Left lobe of liver (tissue), 2 donors: Measurements from ENCODE around the gene MUC13. TPM values are rescaled to one million over a fixed set of nuclear protein-coding genes. Genes with fewer than 3 reads are reported as not detected.

Experiments used
- ATAC-seq: fragments of 200-7000 bp; cut with Tn5 transposase; one replicate; pipeline ENCODE4 v1.9.1; 2020; ENCODE audit warnings: mild to moderate bottlenecking, moderate library complexity
- DNase-seq: peaks from one replicate; pipeline ENCODE4 v3.0.0-alpha.2; 2020; ENCODE audit warnings: low spot score
- total RNA-seq: library from RNA; stranded (reverse); gene quantifications from one replicate; pipeline ENCODE4 v1.2.1, GENCODE V29; 2021
- donor health status: DM: no; HTN: no; CAD: no; lungs with moderate emphysema.
- donor health status: DM: no; HTN: yes; CAD: no.

MUC13 gene
- total RNA-seq, 1 donor from 2014 or later = 0.50 TPM

- DNase-seq (no peak), ATAC-seq (no peak)
Measured at GRCh38 chr3:124951511-124952281, 17.1 kb upstream of the MUC13 start.

- ATAC-seq (no peak), DNase-seq (no peak)
Measured at GRCh38 chr3:124950026-124950425, 15.5 kb upstream of the MUC13 start.

GRCh38 chr3:124942613-124943012, 8.1 kb upstream of the MUC13 start:
- ATAC-seq = no peak
- DNase-seq = no peak

GRCh38 chr3:124941771-124942170, 7.2 kb upstream of the MUC13 start:
- no peak for ATAC-seq
- no peak for DNase-seq

- DNase-seq (no peak), ATAC-seq (no peak)
Measured at GRCh38 chr3:124939661-124940060, 5.1 kb upstream of the MUC13 start.

- ATAC-seq = no peak
- no peak for DNase-seq
Measured at GRCh38 chr3:124938896-124939295, 4.3 kb upstream of the MUC13 start.

- DNase-seq (no peak), ATAC-seq (no peak)
Measured at GRCh38 chr3:124937049-124937448, 2.5 kb upstream of the MUC13 start.

GRCh38 chr3:124935794-124936542, 1.4 kb upstream of the MUC13 start:
- ATAC-seq = no peak
- no peak for DNase-seq

- no peak for DNase-seq
- no peak for ATAC-seq
Measured at GRCh38 chr3:124935264-124935663, 713 bp upstream of the MUC13 start.

GRCh38 chr3:124928333-124929202, 6.0 kb downstream of the MUC13 start:
- DNase-seq = peak; percentile 62

GRCh38 chr3:124927574-124928045, 6.9 kb downstream of the MUC13 start:
- DNase-seq (no peak), ATAC-seq (no peak)

More at GRCh38 chr3:124928333-124929202, 6.0 kb downstream of the MUC13 start:
- peak; percentile 92 for ATAC-seq

- no peak for ATAC-seq
Measured at GRCh38 chr3:124926426-124927101, 8.0 kb downstream of the MUC13 start.

GRCh38 chr3:124924741-124925140, 9.8 kb downstream of the MUC13 start:
- DNase-seq (no peak), ATAC-seq (no peak)

More at GRCh38 chr3:124926426-124927101, 8.0 kb downstream of the MUC13 start:
- no peak for DNase-seq

GRCh38 chr3:124923833-124924232, 10.7 kb downstream of the MUC13 start:
- ATAC-seq (no peak), DNase-seq (no peak)

- ATAC-seq (peak; percentile 96), DNase-seq (peak; percentile 76)
Measured at GRCh38 chr3:124920718-124921117, 13.8 kb downstream of the MUC13 start.

- ATAC-seq (no peak), DNase-seq (no peak)
Measured at GRCh38 chr3:124919756-124920155, 14.8 kb downstream of the MUC13 start.

- ATAC-seq (peak; percentile 59), DNase-seq (no peak)
Measured at GRCh38 chr3:124918524-124918923, 16.0 kb downstream of the MUC13 start.

GRCh38 chr3:124916837-124917409, 17.6 kb downstream of the MUC13 start:
- ATAC-seq (no peak), DNase-seq (no peak)

- DNase-seq (no peak), ATAC-seq (no peak)
Measured at GRCh38 chr3:124915254-124915653, 19.3 kb downstream of the MUC13 start.

- ATAC-seq (no peak), DNase-seq (no peak)
Measured at GRCh38 chr3:124907957-124908356, 26.6 kb downstream of the MUC13 start.
